Measurements from ENCODE around the gene FLT1.

- TF ChIP-seq CTCF (conservative IDR thresholded peaks at IDR 0.05; ENCODE audit: low read length): no peak
- TF ChIP-seq EZH2phosphoT487 (IDR thresholded peaks at IDR 0.05; ENCODE audit: borderline replicate concordance, low read depth, low read length): no peak
Observed at GRCh38 chr13:28325022-28325421, 169.9 kb downstream of the FLT1 start.

Data from OCI-LY7 (cell line).